Measurements from ENCODE around the gene RAB43.
"Not testable (repeated sequence)": the region's sequence is repeated elsewhere in the genome, so short reads cannot be mapped to it uniquely, and the experiment has no call there.

RAB43 gene

DNA sequence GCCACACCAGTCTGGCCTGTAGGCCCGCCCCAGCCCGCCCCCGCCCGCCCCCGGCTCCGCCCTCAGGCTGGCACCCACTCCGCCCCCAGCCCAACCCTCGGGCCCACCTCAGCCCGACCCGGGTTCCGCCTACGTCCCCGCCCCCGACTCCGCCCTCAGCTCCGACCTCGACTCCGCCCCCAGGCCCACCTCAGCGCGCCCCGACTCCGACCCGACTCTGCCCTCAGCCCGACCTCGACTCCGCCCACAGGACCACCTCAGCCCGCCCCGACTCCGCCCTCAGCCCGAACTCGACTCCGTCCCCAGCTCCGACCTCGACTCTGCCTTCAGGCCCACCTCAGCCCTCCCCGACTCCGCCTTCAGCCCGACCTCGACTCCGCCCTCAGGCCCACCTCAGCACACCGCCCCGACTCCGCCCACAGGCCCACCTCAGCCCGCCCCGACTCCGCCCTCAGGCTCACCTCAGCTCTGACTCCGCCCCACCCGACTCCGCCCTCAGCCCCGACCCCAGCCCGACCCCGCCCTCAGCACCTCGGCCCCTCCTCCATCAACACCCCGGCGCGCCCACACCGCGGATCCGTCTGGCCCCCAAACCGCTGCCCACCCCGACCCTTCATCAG, at the start of gene RAB43:
Gene RAB43 (minus strand): TSS at position 13 of the 620 bp plus-strand sequence. CDS start 315 bp downstream, outside the sequence.
- peak; percentile 34 to 75 (median 69) for DNase-seq

DNA sequence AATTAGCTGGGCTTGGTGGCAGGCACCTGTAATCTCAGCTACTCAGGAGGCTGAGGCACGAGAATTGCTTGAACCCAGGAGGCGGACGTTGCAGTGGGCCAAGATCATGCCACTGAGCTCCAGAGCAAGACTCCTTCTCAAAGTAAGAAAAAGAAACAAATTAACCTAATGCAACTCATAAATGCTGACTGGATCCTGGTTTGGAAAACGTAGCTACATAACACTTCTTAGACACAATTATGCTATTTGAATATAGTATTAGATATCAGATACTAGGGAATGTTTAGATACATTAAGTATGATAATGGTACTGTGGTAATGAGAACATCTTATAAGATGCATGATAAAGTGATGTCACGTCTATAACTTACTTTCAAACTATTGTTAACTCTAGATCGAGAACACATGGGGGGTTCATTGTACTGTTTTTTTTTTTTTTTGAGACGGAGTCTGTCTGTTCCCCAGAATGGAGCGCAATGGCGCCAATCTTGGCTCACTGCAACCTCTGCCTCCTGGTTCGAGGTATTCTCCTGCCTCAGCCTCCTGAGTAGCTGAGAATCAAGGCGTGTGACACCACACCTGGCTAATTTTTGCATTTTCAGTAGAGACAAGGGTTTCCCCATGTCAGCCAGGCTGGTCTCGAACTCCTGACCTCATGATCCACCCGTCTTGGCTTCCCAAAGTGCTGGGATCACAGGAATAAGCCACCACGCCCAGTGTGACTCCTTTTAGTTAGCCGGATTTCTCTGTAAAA, 45.2 kb upstream of the RAB43 start:
- DNase-seq = no peak

DNA sequence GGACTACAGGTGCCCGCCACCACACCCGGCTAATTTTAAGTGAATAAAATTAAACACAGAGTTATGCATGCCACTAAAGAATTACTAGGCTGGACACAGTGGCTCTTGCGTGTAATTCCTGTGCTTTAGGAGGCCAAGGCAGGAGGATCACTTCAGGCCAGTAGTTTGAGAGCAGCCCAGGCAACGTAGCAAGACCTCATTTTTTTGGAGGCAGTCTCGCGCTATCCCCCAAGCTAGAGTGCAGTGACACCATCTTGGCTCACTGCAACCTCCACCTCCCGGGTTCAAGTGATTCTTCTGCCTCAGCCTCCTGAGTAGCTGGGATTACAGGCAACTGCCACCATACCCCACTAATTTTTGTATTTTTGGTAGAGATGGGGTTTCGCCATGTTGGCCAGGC, 44.0 kb upstream of the RAB43 start:
- not testable (repeated sequence) for DNase-seq

DNA sequence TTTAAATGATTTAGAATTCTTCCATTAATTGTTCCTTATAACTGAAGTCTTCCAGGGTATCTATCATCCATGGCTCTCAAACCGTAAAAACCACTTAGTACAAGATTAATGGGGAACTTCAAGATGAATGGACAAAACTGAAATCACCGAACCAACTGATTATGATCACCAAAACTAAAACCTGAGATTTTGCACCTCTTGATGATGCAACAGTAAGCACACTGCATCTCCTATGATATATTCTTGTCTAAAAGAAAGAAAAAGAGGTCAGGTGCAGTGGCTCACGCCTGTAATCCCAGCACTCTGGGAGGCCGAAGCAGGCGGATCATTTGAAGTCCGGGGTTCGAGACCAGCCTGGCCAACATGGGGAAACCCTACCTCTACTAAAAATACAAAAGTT, 42.9 kb upstream of the RAB43 start:
- DNase-seq = no peak

DNA sequence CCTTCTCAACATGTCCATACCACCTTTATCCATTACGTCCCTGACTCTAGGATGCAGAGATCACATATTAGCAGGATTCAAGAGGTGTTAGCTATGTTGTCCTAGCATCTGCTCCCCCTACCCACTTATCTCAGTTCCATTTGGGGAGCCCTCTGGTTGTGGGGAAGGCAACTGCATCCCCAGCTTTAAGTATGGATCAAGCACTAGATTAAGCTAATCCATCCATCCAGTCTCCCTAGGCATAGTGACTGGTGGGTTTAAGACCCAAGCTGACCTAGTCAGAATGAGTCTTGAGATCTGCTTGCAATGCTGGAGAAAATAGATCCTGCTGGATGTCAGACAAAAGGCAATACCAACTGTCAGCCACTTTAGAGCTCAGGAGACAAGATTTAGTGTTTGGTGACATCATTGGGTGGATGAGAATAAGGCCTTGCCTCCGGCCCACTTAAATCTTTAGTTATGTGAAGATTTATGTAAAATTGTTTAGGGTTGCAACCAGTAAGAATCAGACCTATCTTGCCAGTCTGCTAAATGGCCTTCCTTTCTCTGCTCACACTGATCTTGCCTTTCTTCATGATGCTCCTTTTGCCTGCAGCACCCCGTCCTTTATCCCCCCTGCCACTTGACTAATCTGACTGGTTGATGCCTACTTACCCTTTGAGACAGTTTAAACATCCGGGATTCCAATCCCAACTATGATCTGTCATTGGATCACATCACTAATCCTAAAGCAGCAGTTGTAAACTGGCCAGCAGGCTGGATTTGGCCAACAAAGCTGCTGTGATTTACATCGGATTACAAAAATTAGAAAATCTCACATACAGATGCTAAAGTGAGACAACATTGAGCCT, 41.4 kb upstream of the RAB43 start:
- DNase-seq = peak in 1 of 3 experiments; percentile 47

DNA sequence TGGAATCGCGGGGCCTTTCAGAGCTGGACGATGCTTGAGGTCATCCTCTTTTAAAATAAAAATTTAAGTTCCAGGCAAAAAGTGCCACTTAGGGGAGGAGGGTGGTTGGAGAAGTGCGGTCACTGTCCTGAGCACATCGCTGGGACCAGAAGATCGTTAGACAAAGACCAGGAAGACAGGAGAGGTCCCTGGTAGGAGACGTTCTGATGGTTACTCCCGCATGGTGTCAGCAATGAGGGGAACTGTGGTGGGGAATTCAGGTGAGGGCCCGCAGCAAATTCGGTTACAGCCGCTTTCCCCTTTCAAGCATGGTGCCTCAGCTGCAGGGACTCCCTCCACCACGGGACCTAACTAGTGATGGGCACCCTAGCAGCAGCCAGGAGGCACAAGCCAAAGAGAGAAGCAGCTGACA, 40.3 kb upstream of the RAB43 start:
- no peak for DNase-seq

DNA sequence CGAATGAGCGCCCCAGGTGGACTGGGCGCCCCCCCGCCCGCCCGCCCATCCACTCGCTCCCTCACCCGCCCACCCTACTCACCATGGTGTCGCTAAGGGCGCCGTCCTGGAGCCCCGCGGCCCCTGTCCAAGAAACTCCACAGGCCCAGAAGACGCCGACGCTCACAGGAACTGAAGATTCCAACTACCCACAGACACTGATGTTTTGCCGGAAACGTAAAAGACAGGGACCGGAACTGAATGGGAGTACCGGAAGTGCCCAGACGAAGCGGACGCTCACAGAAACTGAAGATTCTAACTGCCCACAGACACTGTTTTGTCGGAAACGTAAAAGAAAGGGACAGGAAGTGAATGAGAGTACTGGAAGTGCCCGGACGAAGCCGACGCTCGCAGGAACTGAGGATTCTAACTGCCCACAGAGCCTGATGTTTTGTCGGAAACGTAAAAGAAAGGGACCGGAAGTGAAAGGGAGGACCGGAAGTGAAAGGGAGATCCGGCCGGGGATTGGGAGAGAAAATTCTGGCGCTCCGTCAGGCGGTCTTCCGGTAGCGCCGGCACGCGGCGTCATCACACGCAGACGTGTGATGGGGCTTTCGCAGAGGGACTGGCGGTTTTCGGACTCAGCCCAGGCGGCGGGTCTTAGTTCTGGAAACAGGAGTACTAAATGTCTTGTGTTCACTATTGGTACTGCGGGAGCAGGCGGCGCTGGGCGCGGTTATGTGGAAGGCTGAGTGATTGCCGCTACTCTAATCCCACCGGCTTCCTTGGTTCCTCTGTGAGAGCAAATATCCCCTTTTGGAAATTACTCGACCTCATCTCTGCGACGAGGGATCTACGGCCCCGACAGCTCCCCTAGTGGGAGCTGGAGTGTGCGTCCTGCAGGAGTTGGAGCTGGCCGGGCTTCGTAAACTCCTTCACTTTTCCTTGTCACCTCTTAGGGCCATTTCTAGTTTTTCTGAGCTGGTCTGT, 39.6 kb upstream of the RAB43 start, which contains the start of gene ISY1:
Gene ISY1 (minus strand): TSS at position 173 of the 969 bp plus-strand sequence. CDS start 88 bp downstream, at position 85.
- DNase-seq = peak; percentile 95 to 100 (median 100)

DNA sequence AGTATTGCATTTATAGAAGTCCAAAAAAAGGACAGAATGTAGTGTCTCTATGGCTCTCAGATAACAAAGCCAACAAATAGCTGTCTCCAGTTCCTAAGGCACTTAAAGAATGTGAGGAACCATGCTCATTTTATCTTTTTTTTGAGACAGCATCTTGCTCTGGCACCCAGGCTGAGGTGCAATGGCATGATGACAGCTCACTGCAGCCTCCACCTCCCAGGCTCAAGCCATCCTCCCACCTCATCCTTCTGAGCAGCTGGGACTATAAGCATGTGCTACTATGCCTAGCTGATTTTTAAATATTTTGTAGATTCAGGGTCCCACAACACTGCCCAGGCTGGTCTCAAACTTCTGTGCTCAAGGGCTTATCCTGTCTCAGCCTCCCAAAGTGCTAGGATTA, 23.2 kb upstream of the RAB43 start:
- no peak for DNase-seq

DNA sequence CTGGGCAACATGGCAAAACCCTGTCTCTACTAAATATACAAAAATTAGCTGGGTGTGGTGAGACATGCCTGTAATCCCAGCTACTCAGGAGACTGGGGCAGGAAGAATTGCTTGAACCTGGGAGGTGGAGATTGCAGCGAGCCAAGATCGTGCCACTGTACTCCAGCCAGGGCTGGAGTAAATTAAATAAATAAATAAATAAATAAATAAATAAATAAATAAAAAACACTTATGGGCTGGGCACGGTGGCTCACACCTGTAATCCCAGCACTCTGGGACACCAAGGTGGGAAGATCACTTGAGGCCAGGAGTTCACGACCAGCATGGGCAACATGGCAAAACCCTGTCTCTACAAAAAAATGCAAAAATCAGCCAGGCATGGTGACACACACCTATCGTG, 19.4 kb upstream of the RAB43 start:
- DNase-seq = not testable (repeated sequence)

DNA sequence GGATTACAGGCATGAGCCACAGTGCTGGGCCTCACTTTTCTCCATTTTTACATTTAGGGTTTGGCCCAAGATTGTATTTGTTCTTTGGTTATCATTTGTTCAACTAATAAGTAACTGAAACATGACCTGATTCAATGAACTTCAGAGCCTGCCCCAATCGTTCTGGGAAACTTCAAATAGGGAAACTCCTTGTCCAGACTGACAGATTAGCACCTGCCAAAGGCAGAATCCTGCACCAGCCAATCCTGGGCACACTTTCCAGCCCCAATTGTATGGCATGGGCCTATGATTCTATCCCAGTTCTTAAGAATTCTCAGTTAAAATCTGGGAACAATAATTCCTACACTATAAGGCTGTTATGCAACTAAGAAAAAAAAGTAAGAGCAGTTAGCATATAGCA, 18.3 kb upstream of the RAB43 start:
- no peak for DNase-seq

DNA sequence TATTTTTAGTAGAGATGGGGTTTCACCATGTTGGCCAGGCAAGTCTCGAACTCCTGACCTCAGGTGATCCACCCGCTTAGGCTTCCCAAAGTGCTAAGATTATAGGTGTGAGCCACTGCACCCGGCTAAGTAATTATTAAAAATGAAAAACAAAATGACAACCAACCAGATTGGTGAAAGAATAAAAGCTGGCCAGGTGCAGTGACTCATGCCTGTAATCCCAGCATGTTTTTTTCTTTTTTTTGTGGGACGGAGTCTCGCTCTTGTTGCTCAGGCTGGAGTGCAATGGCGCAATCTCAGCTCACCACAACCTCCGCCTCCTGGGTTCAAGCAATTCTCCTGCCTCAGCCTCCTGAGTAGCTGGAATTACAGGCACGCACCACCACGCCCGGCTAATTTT, 14.7 kb upstream of the RAB43 start:
- not testable (repeated sequence) for DNase-seq

DNA sequence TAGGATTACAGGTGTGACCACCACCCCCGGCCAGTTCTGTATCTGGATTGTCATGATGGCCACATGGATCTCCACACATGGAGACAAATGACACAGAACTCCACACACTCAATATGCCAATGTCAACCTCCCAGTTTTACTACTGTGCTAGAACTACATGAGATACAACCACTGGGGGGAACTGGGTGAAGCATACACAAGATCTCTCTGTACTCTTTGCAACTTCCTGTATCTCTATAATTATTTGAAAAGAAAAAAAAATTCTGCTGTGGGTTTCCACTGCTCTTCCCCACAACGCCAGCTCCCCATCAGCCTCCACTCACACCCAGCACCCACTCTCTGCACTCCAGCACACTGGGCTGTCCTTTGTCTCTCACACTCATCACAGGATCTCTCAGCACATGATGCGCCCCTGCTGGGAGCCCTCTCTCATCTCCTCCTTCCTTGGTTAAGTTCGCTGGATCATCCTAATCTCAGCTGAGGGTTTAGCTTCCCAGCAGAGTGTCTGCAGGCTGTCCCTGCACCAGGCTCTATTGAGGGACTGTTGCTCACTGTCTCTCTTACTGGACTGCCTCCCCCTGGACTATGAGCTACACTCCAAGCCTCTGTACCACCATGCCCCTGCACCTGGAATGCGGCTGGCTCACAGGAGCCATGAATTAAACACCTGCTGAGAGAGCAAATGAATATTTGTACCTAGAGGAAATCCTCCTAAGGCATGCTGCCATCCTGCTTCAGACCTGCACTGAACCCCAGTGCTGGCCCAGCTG, 10.7 kb upstream of the RAB43 start:
- DNase-seq = no peak

DNA sequence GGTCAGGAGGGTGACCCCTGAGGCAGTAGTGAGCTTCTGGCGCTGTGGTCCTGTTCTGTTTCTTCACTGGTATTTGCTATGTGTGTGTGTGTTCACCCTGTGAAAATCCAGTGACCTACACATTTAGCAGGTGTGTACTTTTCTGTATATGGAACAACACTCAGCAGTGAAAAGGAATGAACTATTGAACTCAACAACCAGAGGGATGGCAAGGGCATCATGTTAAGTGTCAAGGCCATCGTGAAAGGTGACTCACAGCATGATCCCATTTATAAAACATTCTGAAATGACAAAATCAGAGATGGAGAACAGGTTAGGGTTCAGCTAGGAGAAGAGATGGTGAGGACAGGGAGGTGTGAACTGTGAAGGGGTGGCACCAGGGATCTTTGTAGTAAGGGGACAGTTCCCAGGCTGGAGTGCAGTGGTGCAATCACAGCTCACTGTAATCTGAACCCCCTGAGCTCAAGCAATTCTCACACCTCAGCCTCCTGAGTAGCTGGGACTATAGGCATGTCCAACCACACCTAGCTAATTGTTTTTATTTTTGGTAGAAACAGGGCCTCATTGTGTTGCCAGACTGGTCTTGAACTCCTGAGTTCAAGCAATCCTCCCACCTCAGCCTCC, 10.0 kb upstream of the RAB43 start:
- DNase-seq = no peak

DNA sequence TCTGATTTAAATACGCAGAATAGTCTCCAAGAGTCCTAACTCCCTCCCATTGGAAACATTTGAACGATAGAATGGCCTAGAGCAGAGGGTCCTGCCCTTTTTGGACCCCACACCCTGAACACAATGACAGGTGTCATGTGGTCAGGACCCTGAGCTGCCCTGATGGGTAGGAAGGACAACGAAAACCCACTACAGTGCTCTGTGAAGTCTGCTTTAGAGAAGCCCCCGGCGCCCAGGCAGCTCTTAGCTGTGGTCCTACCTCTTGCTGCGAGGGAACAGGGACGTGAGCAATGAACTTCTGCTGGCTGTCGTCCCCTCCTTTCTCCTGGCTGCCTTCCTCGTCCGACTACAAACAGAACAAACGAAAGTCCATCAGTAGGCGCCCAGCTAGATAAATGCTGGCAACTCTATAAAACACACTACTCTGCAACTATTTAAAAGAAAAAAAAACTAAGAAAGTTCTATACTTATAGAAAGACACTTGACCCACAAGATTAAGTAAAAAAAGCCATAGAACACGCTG, 8.7 kb upstream of the RAB43 start:
- no peak for DNase-seq

DNA sequence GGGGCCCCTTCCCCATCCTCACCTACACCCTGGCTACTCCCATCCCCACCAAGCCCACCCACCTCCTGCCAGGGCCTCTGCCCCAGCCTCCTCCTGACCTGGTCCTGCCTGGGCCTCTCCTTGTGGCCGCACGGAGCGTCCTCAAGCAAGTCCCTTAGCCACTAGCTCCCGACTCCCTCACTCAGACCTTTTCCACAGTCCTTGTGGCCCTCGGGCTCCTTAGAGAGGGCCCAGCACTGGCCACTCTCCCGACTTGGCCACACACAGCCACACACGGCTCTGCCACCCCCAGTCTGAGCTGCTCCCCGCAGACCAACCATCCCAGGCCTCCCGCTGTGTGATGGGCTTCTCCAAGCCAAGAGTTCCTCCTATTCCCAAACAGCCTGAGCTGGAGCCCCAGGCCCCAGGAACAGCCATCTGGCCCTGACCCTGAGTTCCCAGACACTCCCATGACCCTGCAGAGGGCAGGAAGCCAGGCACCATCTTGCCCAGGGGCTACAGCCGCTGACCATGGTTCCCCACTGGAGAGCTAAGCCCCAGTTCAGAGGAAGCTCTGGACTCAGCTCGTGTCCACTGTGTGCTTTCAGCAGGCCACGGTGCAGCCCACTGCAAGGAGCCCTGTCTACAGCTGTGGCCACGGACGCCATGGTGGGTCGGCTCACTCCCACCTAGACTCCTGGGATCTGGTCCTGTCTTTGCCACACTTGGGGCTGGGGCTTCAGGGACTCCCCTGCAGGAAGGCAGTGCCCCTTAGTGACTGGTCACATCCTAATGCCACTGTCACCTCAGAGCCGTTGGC, 7.0 kb upstream of the RAB43 start:
- no peak for DNase-seq

DNA sequence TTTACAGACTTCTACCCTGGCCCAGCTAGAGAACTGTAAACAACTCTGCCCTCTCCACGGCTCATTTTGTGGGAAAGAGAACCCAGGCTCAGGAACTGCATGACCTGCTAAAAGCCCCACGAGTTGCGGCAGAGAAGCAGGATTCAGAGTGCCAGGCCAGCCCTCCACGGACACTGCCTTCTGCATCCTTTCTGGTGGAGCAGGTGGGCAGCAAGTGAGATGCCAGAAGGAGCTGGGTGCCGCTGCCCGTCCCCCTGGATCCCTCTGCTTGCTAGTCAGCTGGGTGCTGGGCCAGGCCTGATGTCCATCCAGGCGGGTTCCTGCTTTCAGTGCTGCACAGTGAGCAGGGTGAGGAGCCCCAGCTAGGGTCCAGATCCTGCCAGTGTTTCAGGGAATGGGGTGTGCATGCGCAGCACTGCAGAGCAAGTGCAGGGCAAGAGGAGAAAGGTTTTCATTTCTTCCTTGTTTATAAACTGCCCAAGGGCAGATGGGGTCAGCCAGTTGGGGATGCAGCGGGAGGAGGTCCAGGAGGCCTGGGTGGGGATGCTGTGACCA, 5.2 kb upstream of the RAB43 start:
- DNase-seq = no peak

DNA sequence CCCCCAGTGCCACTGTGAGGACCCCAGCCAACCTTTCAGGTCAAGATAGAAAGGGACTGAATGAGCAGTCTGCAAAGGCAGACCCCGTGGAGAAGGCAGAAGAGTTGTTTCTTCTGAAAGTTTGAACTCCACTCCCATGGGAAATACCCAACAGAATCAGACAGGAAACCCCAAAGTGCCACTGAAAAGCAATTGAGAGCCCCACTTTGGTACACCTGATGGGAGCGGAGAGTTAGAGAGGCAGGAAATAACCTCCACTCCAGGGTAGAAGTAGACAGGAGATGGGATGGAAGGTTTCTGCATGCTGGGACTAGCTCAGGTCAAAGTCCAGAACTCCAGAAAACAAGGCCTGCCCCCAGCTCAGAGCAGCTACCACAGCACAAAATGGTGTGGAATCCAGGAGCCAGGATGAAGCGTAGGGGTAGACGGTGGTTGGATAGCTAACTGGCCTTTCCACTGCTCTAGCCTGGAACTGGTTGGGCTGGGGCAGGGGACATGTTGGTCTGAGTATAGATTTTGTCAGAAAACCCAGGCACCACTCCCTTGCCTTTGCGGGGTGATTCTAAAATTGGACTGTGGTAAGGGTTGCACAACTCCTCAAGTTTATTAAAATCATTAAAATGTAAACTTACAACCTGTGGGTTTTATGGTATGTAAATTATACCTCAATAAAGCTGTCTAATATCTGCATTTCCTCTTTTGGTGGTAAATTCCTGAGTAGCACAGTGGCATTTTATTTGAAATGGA, 1.9 kb upstream of the RAB43 start:
- no peak for DNase-seq

DNA sequence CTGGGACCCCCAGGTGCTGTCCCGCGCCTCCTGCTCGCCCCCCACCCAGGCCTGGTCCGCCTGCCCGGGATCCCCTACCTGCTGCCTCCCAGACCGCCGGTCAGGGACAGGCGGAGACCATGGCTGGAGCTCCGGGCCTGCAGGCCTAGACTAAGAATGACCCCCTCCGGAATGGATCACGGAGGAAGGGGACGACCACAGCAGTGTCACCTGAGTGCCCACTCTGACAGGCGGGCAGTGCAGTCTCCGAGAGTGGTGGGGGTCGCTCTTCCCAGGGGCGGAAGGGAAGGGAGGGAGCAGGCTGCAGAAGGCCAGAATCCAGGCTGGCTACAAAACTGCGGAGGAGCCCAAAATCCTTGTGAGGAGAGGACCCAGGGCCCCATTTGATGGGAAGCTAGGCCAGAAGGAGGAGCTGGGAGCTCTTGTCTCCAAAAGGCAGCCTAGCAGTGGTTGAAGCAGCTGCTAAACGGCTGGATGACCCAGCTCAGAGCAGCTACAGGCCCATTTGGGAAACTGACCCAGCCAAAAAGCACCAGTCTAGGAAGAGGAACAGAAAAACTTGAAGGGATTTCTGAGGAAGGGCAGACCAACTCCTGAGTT, 908 bp upstream of the RAB43 start:
- no peak for DNase-seq
